Chondrocyte (in vitro differentiated cells): ENCODE results near the gene ECT2. TPM values are rescaled to one million over a fixed set of nuclear protein-coding genes. Genes with fewer than 3 reads are reported as not detected.

Experiments
- DNase-seq: peaks from one replicate; pipeline ENCODE4 v3.0.0; 2021; ENCODE audit warnings: mixed read lengths, low spot score
- H3K27ac Mint-ChIP-seq: one replicate; pipeline ENCODE4 v1.8.0; 2021; ENCODE audit warnings: mild to moderate bottlenecking, moderate library complexity, mixed read lengths; ENCODE audit not compliant: unreplicated experiment
- H3K27me3 Mint-ChIP-seq: 2 replicates; pipeline ENCODE4 v1.8.0; 2021; ENCODE audit warnings: low read depth, mixed read lengths
- H3K36me3 Mint-ChIP-seq: 2 replicates; pipeline ENCODE4 v1.8.0; 2021; ENCODE audit warnings: low read depth, mixed read lengths
- H3K4me1 Mint-ChIP-seq: 2 replicates; pipeline ENCODE4 v1.8.0; 2021; ENCODE audit warnings: low read depth, mild to moderate bottlenecking, mixed read lengths
- H3K4me3 Mint-ChIP-seq: one replicate; pipeline ENCODE4 v1.8.0; 2021; ENCODE audit warnings: mild to moderate bottlenecking, moderate library complexity, mixed read lengths; ENCODE audit not compliant: unreplicated experiment
- H3K9me3 Mint-ChIP-seq: 2 replicates; pipeline ENCODE4 v1.8.0; 2021; ENCODE audit warnings: low read depth, mixed read lengths
- total RNA-seq: library from RNA; stranded (reverse); gene quantifications from 3 replicates; pipeline ENCODE4 v1.2.1, GENCODE V29; 2021
- TF ChIP-seq, protein P1 (sequence below): fragments of 200-600 bp; sonication (generic); IDR thresholded peaks from 2 replicates; pipeline ENCODE4 v1.5.0; 2021; ENCODE audit warnings: antibody characterized with exemption, mild to moderate bottlenecking, moderate library complexity

ECT2 gene
- total RNA-seq, 1 donor from 2014 or later = 17.2 TPM

DNA sequence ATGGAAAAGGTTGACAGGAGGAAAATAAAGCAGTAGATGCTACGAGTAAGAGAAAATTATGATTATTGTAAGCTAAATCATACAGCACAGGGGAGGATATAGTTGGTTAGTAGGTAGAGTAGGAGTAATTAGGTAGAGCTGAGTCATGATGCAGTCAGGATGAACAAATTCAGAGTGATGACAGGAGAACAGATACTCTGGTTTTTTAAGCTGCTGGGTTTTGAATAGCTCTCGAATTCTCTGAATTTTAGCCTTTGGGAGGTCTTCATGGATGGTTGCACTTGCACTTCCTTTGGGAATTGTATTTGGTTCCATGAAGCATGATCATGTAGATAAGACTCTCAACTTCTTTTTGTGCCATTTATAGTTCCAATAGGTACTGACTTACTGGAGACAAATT is 96.2 kb downstream of the ECT2 start:
- TF ChIP-seq, protein P1, sequence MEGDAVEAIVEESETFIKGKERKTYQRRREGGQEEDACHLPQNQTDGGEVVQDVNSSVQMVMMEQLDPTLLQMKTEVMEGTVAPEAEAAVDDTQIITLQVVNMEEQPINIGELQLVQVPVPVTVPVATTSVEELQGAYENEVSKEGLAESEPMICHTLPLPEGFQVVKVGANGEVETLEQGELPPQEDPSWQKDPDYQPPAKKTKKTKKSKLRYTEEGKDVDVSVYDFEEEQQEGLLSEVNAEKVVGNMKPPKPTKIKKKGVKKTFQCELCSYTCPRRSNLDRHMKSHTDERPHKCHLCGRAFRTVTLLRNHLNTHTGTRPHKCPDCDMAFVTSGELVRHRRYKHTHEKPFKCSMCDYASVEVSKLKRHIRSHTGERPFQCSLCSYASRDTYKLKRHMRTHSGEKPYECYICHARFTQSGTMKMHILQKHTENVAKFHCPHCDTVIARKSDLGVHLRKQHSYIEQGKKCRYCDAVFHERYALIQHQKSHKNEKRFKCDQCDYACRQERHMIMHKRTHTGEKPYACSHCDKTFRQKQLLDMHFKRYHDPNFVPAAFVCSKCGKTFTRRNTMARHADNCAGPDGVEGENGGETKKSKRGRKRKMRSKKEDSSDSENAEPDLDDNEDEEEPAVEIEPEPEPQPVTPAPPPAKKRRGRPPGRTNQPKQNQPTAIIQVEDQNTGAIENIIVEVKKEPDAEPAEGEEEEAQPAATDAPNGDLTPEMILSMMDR = no peak
- Mint-ChIP-seq H3K9me3 (no peaks in the 10 kb centered on the region), H3K4me1 (peaks cover 5% of the 10 kb centered on the region), H3K36me3 (no peaks in the 10 kb centered on the region), H3K4me3 (no peak overlapping the region), H3K27ac (no peak overlapping the region), H3K27me3 (no peaks in the 10 kb centered on the region)
- no peak for DNase-seq

DNA sequence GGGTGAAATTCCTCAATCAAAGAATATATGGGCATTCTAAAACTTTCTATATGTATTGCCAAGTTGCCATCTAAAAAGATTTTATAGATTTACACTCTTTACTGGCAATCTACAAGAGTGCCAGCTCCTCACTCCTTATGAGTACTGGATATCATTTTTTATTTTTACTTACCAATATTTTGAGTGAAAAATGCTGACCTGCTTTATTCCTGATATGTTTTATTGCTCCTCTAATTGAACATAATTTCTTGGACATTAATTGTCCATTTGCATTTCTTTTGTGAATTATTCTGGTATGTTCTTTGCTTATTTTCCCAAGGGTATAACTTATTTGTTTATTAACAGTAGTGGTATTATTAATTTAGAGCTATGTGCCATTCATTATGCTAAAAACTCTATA is 96.8 kb downstream of the ECT2 start:
- Mint-ChIP-seq H3K9me3 (no peaks in the 10 kb centered on the region), H3K4me3 (no peak overlapping the region), H3K36me3 (no peaks in the 10 kb centered on the region), H3K4me1 (peaks cover 5% of the 10 kb centered on the region), H3K27ac (no peak overlapping the region), H3K27me3 (no peaks in the 10 kb centered on the region)
- TF ChIP-seq, protein P1 = no peak
- DNase-seq = no peak

DNA sequence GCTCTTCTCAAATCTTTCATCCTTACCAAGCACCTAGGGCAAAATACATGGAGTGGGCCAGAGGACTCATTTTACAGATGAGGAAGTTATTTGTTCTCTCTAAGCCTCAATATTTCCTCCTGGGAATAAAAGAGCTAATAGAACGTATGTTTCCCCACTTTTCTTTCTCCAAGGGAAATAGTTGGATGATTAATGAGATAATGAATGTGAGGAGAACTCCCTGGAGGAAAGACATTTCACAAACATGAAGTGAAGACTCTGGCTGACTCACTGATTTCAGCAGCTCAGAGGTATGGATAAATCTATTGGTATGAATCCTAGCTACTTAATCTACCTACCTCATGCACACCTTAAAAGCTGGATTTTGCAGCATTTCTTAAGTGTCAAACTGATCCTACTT is 98.4 kb downstream of the ECT2 start:
- Mint-ChIP-seq H3K36me3 (no peaks in the 10 kb centered on the region), H3K4me1 (peaks cover 5% of the 10 kb centered on the region), H3K27me3 (no peaks in the 10 kb centered on the region), H3K9me3 (no peaks in the 10 kb centered on the region), H3K4me3 (no peak overlapping the region), H3K27ac (no peak overlapping the region)
- TF ChIP-seq, protein P1 = no peak
- no peak for DNase-seq

DNA sequence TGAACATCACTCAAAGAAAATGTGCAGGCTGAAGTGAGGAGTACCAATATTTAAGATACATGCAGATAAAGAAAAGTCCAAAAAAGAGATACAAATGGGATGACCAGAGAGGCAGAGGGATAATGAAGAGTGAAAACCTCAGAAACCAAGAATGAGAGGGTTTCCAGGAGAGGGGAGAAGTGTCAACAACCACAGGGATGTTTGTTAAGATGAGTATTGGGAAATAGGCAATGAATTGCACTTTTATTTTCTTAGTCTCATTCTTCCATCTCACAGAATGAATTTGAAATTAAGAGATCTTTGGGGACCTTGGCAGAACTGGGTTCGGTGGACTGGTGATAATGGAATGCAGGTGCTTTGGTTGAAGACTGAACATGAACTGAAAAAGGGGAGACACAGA is 102.5 kb downstream of the ECT2 start:
- no peak overlapping the region for H3K4me3 Mint-ChIP-seq
- TF ChIP-seq, protein P1 = no peak
- H3K36me3 Mint-ChIP-seq = no peaks in the 10 kb centered on the region
- no peak for DNase-seq
- H3K4me1 Mint-ChIP-seq = peaks cover 11% of the 10 kb centered on the region
- no peak overlapping the region for H3K27ac Mint-ChIP-seq
- H3K27me3 Mint-ChIP-seq = no peaks in the 10 kb centered on the region
- H3K9me3 Mint-ChIP-seq = no peaks in the 10 kb centered on the region

DNA sequence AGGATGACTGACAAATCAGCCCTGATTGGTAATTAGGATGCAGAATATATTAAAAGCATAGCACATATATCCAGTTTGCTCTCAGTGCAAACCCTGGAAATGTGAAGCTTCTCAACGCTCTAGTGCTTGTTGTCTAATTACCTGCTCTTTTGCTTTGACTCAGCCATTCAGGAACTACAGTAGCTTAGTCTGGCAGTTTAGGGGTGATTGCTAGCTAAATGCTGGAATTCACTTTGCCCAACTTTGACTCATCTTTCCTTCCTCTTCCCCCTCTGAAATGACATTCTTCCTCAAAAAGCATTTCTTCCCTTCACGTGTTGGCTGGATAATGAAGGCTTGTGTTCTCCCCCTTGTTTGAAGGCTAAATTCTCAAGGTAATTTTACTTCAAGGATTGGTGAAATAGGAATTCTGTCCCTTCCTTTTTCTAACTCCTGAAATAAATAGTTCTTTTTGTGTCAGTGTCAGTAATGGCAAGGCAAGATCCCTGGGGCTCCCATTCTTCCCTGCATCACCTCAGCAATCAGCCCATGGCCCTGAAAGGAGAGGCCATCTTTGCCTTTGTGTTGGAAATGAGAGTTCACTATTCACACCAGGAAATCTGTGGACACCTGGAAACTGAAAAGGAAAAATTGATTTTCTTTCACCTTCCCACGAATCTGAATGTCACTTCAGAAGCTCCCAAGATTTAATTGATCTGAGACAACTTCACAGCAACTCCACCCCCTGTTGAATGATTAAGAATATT is 103.6 kb downstream of the ECT2 start:
- TF ChIP-seq, protein P1 = no peak
- no peak for DNase-seq
- Mint-ChIP-seq H3K9me3 (no peaks in the 10 kb centered on the region), H3K36me3 (no peaks in the 10 kb centered on the region), H3K27me3 (no peaks in the 10 kb centered on the region), H3K4me1 (peaks cover 7% of the 10 kb centered on the region), H3K4me3 (no peak overlapping the region), H3K27ac (no peak overlapping the region)
